COR-L47 (cell line): ENCODE results near the gene CAMTA2.

Experiments
- DNase-seq: peaks from one replicate; lab custom pipeline; 2025; lab: John Stamatoyannopoulos, UW

Gene CAMTA2

DNA sequence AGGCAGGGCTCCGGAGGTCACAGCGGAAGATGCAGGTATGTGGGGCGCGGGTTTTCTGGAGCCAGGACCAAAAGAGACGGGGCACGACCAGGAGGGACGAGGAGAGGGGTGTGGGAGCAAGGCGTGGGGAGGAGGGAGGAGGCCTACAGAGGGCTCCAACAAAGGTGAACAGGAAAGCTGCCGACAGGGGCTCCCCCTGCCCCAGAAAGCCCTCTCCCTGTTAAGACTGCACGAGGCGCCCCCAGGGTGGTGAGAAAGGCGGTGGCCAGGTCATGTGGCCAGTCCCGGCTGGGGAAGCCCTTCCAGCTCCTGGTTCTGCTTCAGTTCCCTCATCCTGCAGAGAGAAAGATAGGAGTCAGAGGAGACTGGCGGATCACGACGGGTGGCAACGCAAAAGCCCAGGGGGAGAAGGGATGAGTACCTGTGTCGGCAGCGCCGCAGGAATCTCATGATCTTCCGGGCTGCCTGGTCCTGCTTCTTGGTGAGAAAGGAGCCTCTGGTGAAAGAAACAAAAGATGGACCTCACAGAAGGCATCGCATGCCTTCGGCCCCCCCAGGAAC, 18.9 kb downstream of the CAMTA2 start:
- DNase-seq, result no peak

DNA sequence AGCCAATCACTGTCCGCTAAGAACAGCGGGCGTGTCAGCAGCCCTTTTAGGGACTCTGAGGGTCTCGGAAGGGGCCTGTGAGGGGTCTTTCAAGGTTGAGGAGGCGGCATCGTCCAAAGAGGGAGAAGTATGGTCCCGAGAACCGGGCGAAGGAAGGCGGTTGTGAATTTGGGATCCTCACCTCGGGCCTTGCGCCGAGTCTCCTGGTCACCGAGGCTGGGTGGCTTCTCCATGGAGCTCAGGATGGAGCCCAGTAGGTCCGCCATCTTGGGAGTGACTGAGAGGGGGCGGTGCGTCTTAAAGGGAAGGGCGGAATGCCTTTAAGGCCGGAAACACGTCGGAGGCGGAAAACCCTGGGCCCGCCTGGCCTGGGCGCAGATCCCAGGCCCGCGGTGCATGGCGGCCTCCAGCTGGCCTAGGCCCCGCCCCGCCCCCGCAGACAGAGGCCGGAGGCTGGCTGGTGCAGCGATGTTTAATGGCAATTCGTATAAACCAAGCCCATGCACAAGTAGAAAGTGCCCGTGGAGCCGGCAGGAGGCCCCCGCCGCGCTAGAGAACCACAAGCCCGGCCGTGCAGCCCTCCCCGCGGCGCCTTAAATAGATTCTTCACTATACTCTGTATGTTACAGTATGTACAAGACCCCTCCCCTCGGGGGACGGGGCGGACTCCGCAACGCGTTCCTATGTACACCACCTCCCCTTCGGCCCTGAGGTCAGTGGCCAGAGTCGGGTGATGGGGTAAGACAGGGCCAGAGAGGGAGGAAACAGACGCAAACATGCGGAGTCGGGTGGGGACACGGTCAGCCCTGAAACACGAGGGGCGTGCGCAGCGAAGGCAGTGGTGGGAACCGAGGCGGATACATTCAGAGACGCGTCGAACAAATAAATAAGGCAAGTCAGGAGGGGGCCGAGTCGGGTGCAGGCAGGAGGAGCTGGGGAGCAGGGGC, 19.7 kb downstream of the CAMTA2 start, which contains the start of gene SPAG7:
SPAG7 (minus strand) TSS at position 279 of the 947 bp plus-strand sequence; CDS start at position 266, 13 bp downstream.
- peak; percentile 80 for DNase-seq

DNA sequence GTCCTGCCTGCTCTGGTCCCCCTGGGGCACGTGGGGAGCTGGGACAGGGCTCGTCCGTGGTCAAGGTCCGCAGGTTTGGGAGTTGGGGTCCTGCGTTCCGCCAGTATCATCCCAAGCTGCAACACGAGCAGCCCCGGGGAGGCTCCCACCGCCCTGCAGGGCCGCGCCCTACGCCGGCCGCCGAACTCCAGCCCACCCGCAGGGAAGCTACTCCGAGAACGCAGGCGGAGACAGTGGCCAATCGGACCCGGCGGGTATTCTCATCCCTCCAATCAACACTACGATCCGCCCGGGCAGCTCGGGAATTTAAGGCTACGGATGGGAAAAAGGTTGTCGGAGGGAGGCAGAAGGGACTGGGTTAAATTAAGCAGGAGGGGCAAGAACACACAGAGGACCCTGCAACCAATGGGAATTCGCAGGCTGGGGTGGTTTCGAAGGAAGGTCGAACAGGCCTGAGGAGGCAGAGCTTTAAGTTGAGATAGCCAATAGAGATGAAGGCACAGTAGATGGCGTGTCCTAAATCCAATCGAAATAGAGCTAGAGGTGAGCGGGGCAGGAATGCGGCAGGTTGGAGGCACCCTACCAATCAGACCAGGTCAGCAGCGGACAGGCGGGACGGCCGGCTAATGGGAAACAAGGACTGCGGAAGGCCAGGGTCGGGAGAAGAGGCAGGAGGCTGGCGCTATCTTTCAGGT, 20.5 kb downstream of the CAMTA2 start:
- peak; percentile 91 for DNase-seq

DNA sequence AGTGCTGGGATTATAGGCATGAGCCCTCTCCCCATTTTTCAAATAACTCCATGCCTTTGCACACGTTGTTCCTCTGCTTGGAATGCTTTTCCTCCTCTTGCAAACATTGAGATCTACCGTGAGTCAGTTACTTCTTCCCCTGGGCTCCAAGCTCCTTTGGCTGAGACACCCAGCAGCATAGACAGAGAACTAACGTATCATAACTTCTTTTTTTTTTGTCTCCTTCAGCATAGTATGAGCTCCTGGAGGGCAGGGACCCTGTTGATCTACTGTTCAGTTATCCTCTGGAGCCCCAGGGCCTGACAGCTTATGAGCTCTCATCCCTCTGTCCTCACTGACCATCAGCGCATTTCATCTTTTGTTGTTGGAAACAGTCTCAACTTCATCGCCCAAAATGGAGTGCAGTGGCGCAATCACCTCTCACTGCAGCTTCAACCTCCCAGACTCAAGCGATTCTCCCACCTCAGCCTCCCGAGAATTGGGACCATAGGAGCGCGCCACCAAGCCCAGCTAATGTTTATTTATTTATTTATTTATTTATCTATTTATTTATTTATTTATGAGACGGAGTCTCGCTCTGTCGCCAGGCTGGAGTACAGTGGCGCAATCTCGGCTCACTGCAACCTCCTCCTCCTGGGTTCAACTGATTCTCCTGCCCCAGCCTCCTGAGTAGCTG, 22.0 kb downstream of the CAMTA2 start:
- no peak for DNase-seq

DNA sequence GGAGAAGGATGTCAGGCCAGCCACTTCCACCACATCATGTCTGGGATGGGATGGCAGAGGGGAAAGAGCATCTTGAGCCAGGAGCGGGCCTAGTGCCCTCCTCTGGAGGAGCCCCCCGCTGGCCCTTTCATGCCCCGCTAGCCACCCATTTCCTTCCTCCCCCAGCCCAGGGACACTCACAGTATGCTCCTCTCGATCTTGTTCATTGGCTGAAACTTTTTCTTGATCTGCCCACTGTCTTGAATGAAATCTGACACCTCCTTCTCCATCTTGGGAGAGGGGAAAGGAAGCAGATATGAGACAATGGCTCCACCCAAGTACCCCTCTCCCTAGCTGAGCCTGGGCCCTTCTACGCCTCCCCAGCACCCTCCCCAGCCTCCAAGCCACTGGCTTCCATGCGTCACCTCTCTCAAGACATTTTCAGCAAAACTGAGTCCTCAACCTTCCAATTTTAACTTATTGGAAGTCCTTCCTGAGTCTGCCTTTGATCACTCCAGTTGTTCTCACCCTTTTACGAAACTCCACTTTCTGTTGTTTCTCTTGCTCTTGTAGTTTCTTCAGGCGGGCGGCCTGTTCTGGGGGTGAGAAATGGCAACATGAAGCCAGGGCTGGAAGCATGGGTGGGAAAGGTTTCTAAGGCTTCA, 27.1 kb downstream of the CAMTA2 start:
- no peak for DNase-seq

DNA sequence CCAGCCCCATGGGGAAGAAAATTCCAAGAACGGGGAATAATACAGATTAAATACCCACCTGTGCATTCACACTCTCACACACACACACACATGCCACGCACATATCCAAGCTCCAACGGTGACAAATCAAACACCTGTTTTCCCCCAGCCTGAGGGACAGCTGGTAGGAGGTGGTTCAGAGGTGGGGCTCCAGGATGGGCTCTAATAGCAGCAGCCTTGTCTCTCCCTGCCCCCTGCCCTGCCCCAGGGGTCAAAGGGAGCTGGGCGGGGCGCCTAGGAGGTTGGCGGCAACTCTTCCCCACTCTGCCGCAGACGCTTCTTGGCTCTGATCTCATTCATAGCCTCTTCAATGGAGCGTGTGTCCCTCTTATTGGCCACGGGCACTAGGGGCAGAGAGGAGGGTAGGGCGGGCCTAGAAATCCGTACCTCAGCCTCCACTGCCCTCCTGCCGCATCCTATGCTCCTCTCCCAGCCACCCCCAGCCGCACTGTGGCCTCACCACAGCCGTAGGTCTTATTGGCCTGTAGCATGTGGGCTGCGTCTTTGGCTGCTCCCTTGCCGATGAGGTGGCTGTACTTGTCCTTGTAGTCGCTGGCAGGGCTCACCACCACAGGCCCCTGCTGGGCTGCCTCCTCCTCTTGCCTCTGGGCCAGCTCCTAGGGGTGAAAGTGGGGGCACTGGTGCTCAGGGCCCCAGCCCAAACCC, 28.1 kb downstream of the CAMTA2 start:
- DNase-seq, result no peak

DNA sequence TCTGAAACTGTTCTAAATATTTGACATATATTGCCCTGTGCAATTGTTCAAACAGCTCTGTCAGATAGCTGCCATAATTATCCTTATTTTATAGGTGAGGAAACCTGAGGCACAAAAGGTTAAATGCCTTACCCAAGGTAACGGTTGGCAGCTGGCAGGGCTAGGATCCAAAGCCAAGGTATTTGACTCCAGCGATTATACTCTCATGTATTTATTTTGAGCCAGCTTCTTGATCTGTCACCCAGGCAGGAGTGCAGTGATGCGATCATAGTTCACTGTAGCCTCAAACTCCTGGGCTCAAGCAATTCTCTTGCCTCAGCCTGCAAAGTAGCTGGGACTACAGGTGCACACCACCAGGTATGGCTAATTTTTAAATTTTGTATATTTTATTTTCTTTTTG, 29.4 kb downstream of the CAMTA2 start:
- no peak for DNase-seq

DNA sequence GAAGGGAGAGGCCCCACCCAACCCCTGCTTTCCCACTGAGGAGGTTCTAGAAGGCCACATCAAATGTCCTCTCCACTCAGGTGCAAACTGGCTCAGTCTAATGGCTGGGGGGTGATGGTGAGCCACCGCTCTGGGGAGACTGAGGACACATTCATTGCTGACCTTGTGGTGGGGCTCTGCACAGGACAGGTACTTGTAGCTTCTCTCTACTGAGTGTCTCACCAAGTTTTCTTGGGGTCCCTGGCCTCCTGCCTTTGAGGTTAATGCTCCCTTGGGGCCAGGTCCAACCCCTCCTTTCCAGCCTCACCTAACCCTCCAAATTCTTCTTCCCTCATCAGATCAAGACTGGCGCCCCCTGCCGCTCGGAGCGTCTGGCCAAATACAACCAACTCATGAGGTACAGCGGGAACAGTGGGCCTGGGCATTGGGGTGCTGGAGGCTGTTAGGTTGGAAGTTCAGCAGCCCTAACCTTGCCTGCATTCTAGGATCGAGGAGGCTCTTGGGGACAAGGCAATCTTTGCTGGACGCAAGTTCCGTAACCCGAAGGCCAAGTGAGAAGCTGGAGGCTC, 30.9 kb downstream of the CAMTA2 start:
- DNase-seq, result no peak

DNA sequence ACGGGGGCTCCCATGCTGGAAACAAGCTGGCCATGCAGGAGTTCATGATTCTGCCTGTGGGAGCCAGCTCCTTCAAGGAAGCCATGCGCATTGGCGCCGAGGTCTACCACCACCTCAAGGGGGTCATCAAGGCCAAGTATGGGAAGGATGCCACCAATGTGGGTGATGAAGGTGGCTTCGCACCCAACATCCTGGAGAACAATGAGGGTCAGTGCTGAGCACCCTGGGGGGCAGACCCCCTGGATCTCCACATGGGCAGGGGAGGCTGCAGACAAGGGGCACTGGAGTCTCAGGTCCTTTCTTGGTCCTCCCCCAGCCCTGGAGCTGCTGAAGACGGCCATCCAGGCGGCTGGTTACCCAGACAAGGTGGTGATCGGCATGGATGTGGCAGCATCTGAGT, 32.4 kb downstream of the CAMTA2 start:
- DNase-seq, result no peak

DNA sequence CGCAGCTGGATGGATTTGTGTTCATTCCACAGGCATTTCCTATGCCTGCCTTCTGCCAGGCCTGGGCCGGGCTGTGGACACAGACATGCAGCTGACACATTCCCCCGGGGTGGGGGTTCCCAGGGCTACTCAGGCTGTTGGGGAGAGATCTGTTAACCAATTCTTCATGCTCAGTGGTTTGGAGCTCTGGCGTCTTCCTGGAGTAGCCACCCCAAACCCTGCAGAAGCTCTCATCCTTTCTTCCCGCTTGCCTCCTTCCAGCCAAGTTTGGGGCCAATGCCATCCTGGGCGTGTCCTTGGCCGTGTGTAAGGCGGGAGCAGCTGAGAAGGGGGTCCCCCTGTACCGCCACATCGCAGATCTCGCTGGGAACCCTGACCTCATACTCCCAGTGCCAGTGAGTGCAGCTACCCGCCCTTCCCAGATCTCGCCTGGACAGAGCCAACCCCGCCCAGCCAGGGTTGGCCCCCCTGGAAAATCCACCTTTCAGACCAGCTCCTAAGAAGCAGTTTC, 34.0 kb downstream of the CAMTA2 start:
- no peak for DNase-seq

DNA sequence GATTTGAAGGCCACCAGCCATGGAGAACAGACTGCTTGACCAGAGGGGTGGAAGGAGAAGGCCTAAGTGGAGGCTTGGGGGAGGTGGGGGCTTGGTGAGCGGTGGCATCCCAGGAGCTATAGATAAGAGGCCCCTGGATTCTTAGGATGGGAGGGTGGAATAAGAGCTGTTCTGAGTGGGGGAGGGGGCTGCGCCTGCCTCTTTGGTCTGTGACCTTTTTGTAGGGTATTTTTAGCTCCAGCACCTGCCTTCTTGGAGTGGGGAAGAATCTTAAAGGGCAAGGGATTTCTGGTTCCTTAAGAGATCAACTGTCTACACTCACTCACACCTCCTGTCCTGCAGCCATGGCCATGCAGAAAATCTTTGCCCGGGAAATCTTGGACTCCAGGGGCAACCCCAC, 36.0 kb downstream of the CAMTA2 start:
- DNase-seq, result no peak

DNA sequence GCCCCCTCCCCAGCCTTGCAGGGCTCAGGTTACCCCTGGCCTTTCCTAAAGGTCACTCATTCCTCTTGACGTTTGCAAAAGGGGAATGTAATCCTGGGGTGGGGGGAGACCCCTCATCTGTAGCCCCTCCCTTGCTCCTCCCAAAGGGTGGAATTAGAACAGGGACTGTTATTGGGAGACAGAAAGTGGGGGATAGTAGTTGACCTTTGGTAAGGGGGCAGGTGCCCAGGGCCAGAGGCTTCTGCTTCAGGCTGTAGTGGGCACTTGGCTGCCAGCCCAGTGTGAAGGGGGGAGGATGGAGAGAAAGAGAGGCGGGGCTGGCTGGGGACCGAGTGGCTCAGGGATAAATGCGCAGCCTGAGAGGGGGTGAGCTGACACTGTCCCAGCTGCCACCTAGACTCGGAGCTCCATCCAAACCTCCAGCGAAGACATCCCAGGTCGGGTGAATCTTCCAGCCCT, 36.7 kb downstream of the CAMTA2 start, which contains the start of gene ENO3:
ENO3 (plus strand) TSS at position 374 of the 459 bp plus-strand sequence. CDS start 711 bp downstream, outside the sequence.
- DNase-seq, result no peak

DNA sequence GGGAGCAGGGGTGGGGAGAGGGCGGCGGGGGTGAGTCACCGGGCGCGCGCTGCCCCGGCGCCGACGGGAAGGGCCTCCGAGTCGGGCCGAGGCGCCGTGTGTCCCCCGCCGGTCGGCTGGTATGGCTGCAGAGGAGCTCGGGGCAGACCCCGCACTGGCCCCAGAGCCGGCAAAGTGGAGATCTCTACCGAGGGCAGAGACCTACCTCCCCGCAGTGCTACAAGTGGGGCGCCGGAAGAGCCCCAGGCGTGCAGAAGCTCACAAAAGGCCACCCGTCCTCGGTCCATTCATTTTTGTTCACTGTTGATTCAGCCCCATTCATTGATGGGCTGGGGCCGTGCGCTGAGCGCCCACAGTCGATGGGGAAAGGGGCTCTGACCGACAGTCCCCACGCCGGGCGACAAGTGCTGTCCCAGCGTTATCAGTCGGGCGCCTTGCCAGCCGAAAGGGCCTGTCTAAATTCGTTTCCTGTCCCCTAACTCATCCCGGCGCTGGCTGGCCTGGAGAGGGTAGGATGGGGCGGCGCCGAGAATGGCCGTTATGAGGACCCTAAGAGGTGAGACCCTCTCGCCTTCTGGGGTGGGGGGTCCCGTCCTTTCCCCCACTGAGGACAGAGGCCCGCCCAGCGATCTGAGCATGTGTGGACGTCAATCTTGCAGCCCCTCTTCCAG, 37.3 kb downstream of the CAMTA2 start:
- no peak for DNase-seq

DNA sequence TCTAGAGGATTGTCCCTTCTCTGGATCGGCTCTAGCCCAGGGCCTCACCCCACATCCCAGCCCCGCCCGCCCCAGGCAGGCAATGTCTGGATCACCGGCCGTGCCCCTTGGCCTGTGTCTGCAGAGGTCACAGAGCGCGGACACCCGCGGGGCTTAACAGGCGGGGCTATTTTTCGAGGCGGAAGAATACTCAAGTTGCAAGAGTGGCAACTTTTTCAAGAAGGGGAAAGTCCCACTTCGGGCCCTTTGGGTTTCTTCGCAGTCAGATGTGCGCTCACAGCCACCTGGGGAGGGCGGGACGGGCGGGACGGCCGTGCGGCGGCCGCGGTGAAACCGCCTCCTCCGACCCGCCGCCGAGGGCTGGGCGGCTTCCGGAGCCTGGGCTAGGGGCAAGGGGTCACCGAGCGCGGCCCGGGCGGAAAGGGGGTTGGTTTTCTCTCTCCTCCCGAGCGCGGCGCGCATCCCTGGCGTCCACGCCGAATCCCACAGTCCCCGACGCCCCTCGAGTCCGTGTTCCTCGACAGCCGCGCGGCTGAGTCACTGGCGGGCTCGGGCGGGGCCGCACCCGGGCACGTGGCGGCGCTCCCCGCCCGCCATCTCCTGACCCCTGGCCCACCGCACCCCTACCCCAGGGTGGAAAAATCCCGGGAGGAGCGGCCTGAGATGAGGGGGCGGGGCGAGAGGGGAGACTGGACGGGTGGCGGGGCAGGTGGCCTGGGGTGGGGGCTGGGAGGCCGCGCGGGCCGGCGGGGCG, 38.0 kb downstream of the CAMTA2 start:
- DNase-seq, result no peak

DNA sequence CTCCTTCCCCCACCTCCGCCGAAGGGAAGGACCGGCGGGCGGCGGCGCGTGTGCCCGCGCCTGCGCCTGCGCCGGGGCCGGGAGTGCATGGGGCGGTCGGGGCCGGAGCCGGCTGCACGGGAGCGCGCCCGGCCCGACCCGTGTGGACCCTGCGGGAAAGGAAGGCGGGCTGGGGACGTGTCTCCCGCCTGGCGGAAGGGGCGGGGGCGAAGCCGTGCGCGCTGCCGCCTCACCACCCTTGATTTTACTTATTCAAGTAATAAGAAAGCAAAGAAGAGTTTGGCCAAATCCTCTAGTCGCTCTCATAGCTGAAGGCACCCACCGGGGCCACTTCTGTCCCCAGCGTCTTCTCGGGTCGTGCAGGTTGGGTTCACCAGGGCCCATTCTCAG, 38.5 kb downstream of the CAMTA2 start:
- peak; percentile 66 for DNase-seq

DNA sequence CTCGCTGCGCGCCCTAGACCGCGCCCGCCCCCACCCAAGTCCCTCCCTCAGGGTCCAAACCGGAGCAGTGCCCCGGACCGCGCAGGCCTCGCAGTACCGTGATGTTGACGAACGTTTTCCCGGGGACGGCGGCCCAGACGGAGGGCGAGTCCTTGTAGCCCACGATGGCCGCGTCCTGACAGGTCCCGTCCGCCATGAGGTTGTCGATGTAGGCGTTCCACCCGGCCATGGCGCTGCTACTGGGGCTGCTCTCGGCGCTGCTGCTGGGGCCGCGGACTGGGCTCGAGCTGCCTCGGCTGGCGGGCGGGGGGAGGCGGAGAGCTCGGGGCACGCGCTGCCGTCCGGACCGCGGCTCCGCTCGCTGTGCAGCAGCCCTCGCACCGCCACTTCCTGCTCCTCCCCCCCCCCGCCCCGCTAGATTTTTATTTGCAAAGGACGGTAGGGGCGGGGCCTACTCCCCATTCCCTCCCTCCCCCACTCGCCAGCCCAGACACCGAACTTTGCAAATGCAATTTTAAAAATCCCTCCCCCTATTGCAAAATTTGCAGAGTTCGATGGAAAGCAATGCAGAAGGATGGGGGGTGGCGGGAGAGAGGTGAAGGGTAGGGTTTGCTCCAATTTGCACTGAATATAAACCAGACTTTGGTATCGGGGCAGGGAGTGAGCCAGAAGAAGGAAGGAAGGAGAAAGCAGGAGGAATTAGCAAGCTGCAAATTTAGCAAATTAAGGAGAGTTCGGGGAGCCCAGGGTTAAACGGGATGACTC, 39.1 kb downstream of the CAMTA2 start, which contains the start of gene PFN1:
PFN1 (minus strand) TSS at position 365 of the 765 bp plus-strand sequence; CDS start at position 229, 136 bp downstream.
- DNase-seq, result peak; percentile 54

DNA sequence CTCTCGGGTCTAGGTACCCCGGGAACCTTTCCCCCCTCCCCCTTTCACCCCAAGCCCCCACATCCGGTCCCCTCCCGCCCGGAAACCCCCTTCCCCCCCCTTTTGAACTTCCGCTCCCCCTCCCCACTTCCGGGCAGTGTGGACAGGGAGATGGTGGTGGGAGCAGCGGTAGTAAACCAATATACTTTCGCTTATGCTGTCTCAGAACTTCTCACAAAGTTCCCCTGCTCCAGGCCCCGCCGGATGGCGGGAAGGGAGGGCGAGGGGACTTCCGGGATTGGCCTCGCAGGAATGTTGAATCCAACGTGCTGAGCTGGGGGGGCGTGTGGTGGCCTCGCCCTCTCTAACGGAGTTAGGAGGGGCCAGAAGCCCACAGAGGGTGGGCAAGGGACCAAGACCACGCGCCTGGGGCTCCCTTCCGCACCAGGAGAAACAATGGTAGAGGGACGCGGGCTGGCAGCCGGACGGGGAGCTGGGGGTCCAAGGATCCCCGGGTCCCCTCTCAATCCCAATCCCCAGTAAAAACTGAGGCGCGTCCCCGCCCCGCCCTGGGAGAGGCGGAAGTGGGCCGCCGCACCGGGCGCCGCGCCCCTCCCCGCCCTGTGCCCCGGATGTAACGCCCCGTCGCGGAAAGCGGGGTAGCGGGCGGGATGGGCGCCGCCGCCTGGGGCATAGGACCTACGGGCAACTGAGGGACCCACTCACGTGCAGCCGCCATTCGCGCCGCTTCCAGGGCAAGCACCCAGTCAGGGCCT, 39.9 kb downstream of the CAMTA2 start:
- no peak for DNase-seq
